ENCODE results near the gene PXT1.

Gene PXT1

DNA sequence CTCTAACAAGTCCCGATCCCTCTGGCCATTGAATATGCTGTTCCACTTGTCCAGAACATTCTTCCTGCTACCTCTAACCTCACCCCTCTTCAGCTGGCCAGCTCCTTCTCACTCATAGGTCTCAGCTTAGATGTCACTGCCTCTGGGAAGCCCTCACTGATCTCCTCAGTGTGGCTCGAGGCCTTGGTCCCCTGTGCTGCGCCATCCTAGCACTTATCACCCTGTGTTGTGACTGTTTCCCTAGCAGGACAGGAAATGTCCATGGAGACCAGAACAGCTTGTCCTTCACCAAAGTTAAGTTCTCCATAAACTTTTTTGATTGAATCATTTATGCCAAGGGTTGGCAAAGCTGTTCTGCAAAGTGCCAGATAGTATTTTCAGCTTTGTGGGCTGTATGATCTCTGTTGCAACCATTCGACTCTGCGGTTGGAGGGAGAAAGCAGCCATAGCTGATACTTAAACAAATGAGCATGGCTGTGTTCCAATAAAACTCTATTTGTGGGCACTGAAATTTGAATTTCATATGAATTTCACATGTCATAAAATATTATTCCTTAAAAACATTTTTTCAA, 99.5 kb downstream of the PXT1 start:
- DNase-seq, result peak; percentile 75

DNA sequence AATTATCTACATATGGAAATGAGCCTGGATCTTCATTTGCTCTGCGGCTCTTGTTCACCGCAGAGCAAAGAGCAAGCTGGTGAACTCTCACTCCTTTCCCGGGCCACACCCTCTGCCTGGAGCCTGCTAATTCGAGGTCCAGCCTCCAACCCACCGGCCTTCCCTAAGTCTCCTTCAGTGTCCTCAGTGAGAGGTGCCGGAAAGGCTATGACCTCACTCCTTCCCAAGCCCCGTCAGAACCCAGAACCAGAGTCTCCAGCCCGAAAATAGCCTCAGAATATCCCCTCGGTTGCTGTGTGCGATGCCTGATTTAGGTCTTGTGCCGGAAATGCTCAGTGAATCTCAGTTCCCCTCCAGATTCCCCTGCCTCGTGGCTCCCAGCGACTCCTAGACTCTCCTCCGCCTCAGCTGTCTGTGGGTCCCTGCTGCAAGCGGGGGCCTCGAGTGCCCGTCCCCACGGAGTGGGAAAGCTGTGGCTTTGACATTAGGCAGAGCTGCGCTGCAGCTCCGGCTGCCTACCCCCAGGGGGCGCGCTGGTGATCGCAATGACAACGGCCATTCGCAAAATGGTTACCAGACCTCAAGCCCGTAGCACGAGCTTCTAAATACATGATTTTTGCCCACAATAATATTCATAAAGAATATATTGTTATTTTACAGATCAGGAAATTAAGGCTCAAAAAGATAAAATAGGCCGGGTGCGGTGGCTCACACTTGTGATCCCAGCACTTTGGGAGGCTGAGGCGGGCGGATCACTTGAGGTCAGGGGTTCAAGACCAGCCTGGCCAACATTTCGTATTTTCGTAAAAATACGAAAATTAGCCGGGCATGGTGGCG, 101.8 kb downstream of the PXT1 start:
- DNase-seq, result peak; percentile 88
